Measurements from ENCODE around the gene RAVER2.
"Not testable (repeated sequence)": the region's sequence is repeated elsewhere in the genome, so short reads cannot be mapped to it uniquely, and the experiment has no call there.

The RAVER2 gene

GRCh38 chr1:64744492-64745180 lies at the start of gene RAVER2:
TSS of gene RAVER2 (plus strand) at chr1:64745075. CDS start at chr1:64745173, 98 bp downstream.
- no peak for DNase-seq (ENCODE audit: low read depth, low spot score)

- DNase-seq (ENCODE audit: low read depth, low spot score), result no peak
Observed at GRCh38 chr1:64696879-64697278, 48.0 kb upstream of the RAVER2 start.

GRCh38 chr1:64699327-64699726 lies 45.5 kb upstream of the RAVER2 start:
- DNase-seq (ENCODE audit: low read depth, low spot score), result no peak

- DNase-seq (ENCODE audit: low read depth, low spot score), result no peak
Observed at GRCh38 chr1:64701071-64701470, 43.8 kb upstream of the RAVER2 start.

- DNase-seq (ENCODE audit: low read depth, low spot score), result no peak
Observed at GRCh38 chr1:64701886-64702285, 43.0 kb upstream of the RAVER2 start.

GRCh38 chr1:64702670-64703069 lies 42.2 kb upstream of the RAVER2 start:
- DNase-seq (ENCODE audit: low read depth, low spot score), result not testable (repeated sequence)

- no peak for DNase-seq (ENCODE audit: low read depth, low spot score)
Observed at GRCh38 chr1:64703600-64703999, 41.3 kb upstream of the RAVER2 start.

- DNase-seq (ENCODE audit: low read depth, low spot score), result no peak
Observed at GRCh38 chr1:64705591-64705990, 39.3 kb upstream of the RAVER2 start.

GRCh38 chr1:64711266-64711665 lies 33.6 kb upstream of the RAVER2 start:
- DNase-seq (ENCODE audit: low read depth, low spot score), result no peak

- no peak for DNase-seq (ENCODE audit: low read depth, low spot score)
Observed at GRCh38 chr1:64712049-64712448, 32.8 kb upstream of the RAVER2 start.

- DNase-seq (ENCODE audit: low read depth, low spot score), result no peak
Observed at GRCh38 chr1:64715186-64715585, 29.7 kb upstream of the RAVER2 start.

- no peak for DNase-seq (ENCODE audit: low read depth, low spot score)
Observed at GRCh38 chr1:64721135-64721534, 23.7 kb upstream of the RAVER2 start.

GRCh38 chr1:64721576-64722145 lies 23.2 kb upstream of the RAVER2 start:
- no peak for DNase-seq (ENCODE audit: low read depth, low spot score)

GRCh38 chr1:64727861-64728260 lies 17.0 kb upstream of the RAVER2 start:
- no peak for DNase-seq (ENCODE audit: low read depth, low spot score)

GRCh38 chr1:64733581-64734286 lies 11.1 kb upstream of the RAVER2 start:
- no peak for DNase-seq (ENCODE audit: low read depth, low spot score)

- no peak for DNase-seq (ENCODE audit: low read depth, low spot score)
Observed at GRCh38 chr1:64734287-64734652, 10.6 kb upstream of the RAVER2 start.

- not testable (repeated sequence) for DNase-seq (ENCODE audit: low read depth, low spot score)
Observed at GRCh38 chr1:64740687-64741086, 4.2 kb upstream of the RAVER2 start.

GRCh38 chr1:64743954-64744491 lies 852 bp upstream of the RAVER2 start:
- no peak for DNase-seq (ENCODE audit: low read depth, low spot score)

GRCh38 chr1:64745181-64745985 lies 508 bp downstream of the RAVER2 start:
- no peak for DNase-seq (ENCODE audit: low read depth, low spot score)

- DNase-seq (ENCODE audit: low read depth, low spot score), result no peak
Observed at GRCh38 chr1:64745986-64746940, 1.4 kb downstream of the RAVER2 start.

- no peak for DNase-seq (ENCODE audit: low read depth, low spot score)
Observed at GRCh38 chr1:64748222-64748621, 3.3 kb downstream of the RAVER2 start.
